ENCODE measurements around the gene SERF2.
"Not testable (repeated sequence)": the region's sequence is repeated elsewhere in the genome, so short reads cannot be mapped to it uniquely, and the experiment has no call there.

Gene SERF2

DNA sequence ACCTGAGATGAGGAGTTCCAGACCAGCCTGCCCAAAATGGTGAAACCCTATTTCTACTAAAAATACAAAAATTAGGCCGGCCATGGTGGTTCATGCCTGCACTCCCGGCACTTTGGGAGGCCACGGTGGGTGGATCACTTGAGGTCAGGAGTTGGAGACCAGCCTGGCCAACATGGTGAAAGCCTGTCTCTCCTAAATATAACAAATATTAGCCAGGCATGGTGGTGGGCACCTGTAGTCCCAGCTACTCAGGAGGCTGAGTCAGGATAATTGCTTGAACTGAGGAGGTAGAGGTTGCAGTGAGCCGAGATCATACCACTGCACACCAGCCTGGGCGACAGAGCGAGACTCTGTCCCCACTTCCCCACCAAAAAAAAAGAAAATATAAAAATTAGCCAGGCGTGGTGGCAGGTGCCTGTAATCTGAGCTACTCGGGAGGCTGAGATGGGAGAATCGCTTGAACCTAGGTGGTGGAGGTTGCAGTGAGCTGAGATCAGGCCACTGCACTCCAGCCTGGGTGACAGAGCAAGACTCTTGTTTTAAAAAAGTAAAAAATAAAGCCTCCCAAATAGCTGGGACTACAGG, 38.7 kb downstream of the SERF2 start:
- DNase-seq, result not testable (repeated sequence)

DNA sequence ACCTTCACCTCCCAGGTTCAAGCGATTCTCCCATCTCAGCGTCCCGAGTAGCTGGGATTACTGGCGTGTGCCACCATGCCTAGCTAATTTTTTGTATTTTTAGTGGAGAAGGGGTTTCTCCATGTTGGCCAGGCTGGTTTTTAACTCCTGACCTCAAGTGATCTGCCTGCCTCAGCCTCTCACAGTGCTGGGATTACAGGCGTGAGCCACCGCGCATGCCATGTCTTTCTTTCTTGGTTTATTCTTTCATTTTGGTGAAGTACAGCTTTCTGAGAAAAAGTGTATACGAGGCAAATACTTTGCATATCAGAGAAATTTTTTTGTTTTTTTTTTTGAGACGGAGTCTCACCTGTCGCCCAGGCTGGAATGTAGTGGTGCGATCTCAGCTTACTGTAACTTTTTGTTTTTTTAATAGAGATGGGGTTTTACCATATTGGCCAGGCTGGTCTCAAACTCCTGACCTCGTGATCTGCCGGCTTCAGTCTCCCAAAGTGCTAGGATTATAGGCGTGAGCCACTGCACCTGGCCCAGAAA, 39.5 kb downstream of the SERF2 start:
- not testable (repeated sequence) for DNase-seq

DNA sequence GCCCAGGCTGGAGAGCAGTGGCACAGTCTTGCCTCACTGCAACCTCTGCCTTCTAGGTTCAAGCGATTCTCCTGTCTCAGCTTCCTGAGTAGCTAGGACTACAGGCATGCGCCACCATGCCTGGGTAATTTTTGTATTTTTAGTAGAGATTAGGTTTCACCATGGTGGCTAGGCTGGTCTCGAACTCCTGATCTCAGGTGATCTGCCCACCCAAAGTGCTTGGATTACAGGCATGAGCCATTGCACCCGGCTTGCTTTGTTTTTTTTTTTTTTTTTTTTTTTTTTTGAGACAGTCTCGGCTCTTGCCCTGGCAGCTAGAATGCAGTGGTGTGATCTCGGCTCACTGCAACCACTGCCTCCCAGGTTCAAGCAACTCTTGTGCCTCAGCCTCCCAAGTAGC, 40.4 kb downstream of the SERF2 start:
- not testable (repeated sequence) for DNase-seq

DNA sequence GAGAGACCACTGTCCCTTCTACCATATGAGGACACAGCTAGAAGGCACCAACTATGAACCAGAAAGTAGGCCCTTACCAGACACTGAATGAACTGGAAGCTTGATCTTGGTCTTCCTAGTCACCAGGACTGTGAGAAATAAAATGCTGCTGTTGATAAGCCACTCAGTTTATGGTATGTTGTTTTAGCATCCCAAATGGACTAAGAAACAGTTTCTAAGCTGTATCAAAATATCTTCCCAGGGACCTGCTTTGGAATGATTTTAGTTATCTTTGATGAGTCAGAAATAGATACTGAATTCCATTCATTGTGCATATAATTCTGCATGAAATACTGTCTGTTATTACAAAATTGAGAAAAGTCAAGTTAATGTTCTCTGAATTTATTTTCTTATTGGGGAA, 53.3 kb downstream of the SERF2 start:
- DNase-seq, result no peak
